Retina (tissue), 1 donor: ENCODE results near the gene CFAP70.
"Not testable (repeated sequence)": the region's sequence is repeated elsewhere in the genome, so short reads cannot be mapped to it uniquely, and the experiment has no call there.

ENCODE experiments used
- DNase-seq: peaks from one replicate; pipeline ENCODE4 v3.0.0-alpha.2; 2016

The CFAP70 gene

GRCh38 chr10:73338801-73339368 lies 19.8 kb downstream of the CFAP70 start:
- no peak for DNase-seq

GRCh38 chr10:73333202-73333601 lies 25.5 kb downstream of the CFAP70 start:
- no peak for DNase-seq

- no peak for DNase-seq
Measured at GRCh38 chr10:73332379-73332778, 26.3 kb downstream of the CFAP70 start.

- DNase-seq: not testable (repeated sequence)
Measured at GRCh38 chr10:73328523-73328922, 30.1 kb downstream of the CFAP70 start.

GRCh38 chr10:73325290-73325689 lies 33.4 kb downstream of the CFAP70 start:
- DNase-seq: not testable (repeated sequence)

- DNase-seq: not testable (repeated sequence)
Measured at GRCh38 chr10:73323582-73323981, 35.1 kb downstream of the CFAP70 start.

- DNase-seq: no peak
Measured at GRCh38 chr10:73310475-73310874, 48.2 kb downstream of the CFAP70 start.

- DNase-seq: no peak
Measured at GRCh38 chr10:73307203-73307800, 51.4 kb downstream of the CFAP70 start.

GRCh38 chr10:73306171-73306708 lies 52.4 kb downstream of the CFAP70 start:
- DNase-seq: no peak

GRCh38 chr10:73296946-73297345 lies 61.7 kb downstream of the CFAP70 start:
- DNase-seq: no peak

GRCh38 chr10:73293461-73293860 lies 65.2 kb downstream of the CFAP70 start:
- DNase-seq: no peak

GRCh38 chr10:73289958-73290357 lies 68.7 kb downstream of the CFAP70 start:
- no peak for DNase-seq

GRCh38 chr10:73287441-73287840 lies 71.2 kb downstream of the CFAP70 start:
- no peak for DNase-seq

GRCh38 chr10:73281097-73281496 lies 77.6 kb downstream of the CFAP70 start:
- no peak for DNase-seq

- no peak for DNase-seq
Measured at GRCh38 chr10:73264423-73264822, 94.2 kb downstream of the CFAP70 start.

GRCh38 chr10:73263693-73264347 lies 94.8 kb downstream of the CFAP70 start:
- DNase-seq: no peak

GRCh38 chr10:73262880-73263555 lies 95.6 kb downstream of the CFAP70 start:
- no peak for DNase-seq

- DNase-seq: no peak
Measured at GRCh38 chr10:73262105-73262730, 96.4 kb downstream of the CFAP70 start.

GRCh38 chr10:73261362-73261995 lies 97.2 kb downstream of the CFAP70 start:
- no peak for DNase-seq

GRCh38 chr10:73258612-73259011 lies 100.1 kb downstream of the CFAP70 start:
- not testable (repeated sequence) for DNase-seq

GRCh38 chr10:73253225-73253555 lies 105.5 kb downstream of the CFAP70 start:
- peak; percentile 20 for DNase-seq

GRCh38 chr10:73252445-73253224 lies 106.0 kb downstream of the CFAP70 start, which contains the start of gene MRPS16:
Gene MRPS16 (minus strand): TSS chr10:73252644. CDS start chr10:73252482, 162 bp downstream.
- peak; percentile 96 for DNase-seq
